Suprapubic skin (tissue), 4 donors: ENCODE measurements around the gene LRGUK.

Experiments used
- POLR2A ChIP-seq, 2 donors: fragments of 450-650 bp; IDR thresholded peaks; one replicate each; pipeline ENCODE4 v1.6.1; 2017; ENCODE audit warnings: antibody characterized with exemption in 2 of 2, mild to moderate bottlenecking in 2 of 2, moderate library complexity in 2 of 2
- POLR2AphosphoS5 ChIP-seq, 3 donors: sonication (generic); formaldehyde crosslinking; IDR thresholded peaks; one replicate each; pipeline ENCODE4 v1.6.1; 2017; ENCODE audit warnings: antibody characterized with exemption in 3 of 3
- TF ChIP-seq, protein P1 (sequence below), 2 donors: fragments of 200-600 bp in 1 of 2; fragments of 450-650 bp in 1 of 2; sonication (generic) in 1 of 2; IDR thresholded peaks; one replicate each; pipeline ENCODE4 v1.5.1; 2016 to 2019; ENCODE audit warnings: antibody characterized with exemption in 2 of 2, mild to moderate bottlenecking in 1 of 2, moderate library complexity in 1 of 2

DNA sequence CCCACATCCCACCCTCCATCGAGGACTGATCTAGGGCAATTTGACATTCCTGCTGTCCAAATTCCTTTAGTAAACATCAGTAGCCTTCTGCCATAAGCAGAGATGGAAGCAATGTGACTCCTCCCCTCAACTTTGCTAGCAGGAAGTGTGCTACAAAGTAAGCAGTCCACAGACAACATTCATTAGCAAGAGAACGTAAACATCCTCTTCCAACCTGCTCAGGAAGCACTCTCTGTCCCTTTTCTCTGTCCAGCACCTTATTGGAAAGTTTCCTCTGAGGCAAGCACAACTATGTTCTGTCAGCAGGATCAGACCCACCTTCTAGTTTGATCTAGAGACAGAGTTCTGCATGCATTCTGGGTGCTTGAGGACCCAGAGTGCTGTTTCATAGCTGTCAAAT is 48.1 kb upstream of the LRGUK start:
- TF ChIP-seq POLR2AphosphoS5 (IDR thresholded peaks at IDR 0.05) (no peak), POLR2A (IDR thresholded peaks at IDR 0.05) (no peak)
- TF ChIP-seq, protein P1, sequence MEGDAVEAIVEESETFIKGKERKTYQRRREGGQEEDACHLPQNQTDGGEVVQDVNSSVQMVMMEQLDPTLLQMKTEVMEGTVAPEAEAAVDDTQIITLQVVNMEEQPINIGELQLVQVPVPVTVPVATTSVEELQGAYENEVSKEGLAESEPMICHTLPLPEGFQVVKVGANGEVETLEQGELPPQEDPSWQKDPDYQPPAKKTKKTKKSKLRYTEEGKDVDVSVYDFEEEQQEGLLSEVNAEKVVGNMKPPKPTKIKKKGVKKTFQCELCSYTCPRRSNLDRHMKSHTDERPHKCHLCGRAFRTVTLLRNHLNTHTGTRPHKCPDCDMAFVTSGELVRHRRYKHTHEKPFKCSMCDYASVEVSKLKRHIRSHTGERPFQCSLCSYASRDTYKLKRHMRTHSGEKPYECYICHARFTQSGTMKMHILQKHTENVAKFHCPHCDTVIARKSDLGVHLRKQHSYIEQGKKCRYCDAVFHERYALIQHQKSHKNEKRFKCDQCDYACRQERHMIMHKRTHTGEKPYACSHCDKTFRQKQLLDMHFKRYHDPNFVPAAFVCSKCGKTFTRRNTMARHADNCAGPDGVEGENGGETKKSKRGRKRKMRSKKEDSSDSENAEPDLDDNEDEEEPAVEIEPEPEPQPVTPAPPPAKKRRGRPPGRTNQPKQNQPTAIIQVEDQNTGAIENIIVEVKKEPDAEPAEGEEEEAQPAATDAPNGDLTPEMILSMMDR (IDR thresholded peaks at IDR 0.05): no peak
